SK-N-SH (cell line): ENCODE data around the gene ZFP64. TPM values are rescaled to one million over a fixed set of nuclear protein-coding genes. Genes with fewer than 3 reads are reported as not detected.

ENCODE experiments used
- CTCF ChIA-PET: fragments of 300-600, 350-600 bp; formaldehyde crosslinking; extraction: SDS; loops from one replicate; lab custom pipeline; 2021; lab: Yijun Ruan, JAX
- POLR2A ChIA-PET: fragments of 350-600 bp; sonication (Branson Sonifier 250); formaldehyde crosslinking; extraction: SDS; loops from one replicate; lab custom pipeline; 2020; ENCODE audit warnings: antibody characterized with exemption, inconsistent platforms; lab: Yijun Ruan, JAX
- DNase-seq: peaks from one replicate; pipeline ENCODE4 v3.0.0; 2012
- H2AFZ ChIP-seq: fragments of 200-600 bp; sonication (generic); 2 replicates; pipeline ENCODE4 v1.8.1; 2016; ENCODE audit warnings: antibody characterized with exemption, mild to moderate bottlenecking, low read depth
- H3F3A ChIP-seq: fragments of 200-600 bp; sonication (generic); replicated peaks from 2 replicates; pipeline ENCODE3; 2016; ENCODE audit warnings: antibody characterized with exemption, mild to moderate bottlenecking; ENCODE audit not compliant: insufficient read depth
- H3K27ac ChIP-seq, 2 experiments: fragments of 200-500 bp in 1 of 2; fragments of 200-600 bp in 1 of 2; sonication (Bioruptor generic) in 1 of 2; sonication (generic), shearing (Covaris generic) in 1 of 2; 2 replicates each; pipeline versions ENCODE4 v1.5.1 to v1.6.1; 2014 to 2016; ENCODE audit warnings: low read depth in 2 of 2, inconsistent platforms in 1 of 2, low read length in 1 of 2, mild to moderate bottlenecking in 1 of 2, mixed read lengths in 1 of 2
- H3K27me3 ChIP-seq: fragments of 200-600 bp; sonication (generic), shearing (Covaris generic); 2 replicates; pipeline ENCODE4 v1.6.1; 2016; ENCODE audit warnings: mixed run types; ENCODE audit not compliant: insufficient read depth
- H3K36me3 ChIP-seq, 2 experiments: fragments of 200-500 bp in 1 of 2; fragments of 200-600 bp in 1 of 2; sonication (Bioruptor generic) in 1 of 2; sonication (generic) in 1 of 2; replicated peaks in 1 of 2; 2 replicates each; pipeline versions ENCODE3 to v1.5.1; 2014 to 2016; ENCODE audit warnings: low read length in 1 of 2, mild to moderate bottlenecking in 1 of 2; ENCODE audit not compliant: insufficient read depth in 2 of 2, control insufficient read depth in 1 of 2
- H3K4me1 ChIP-seq, 2 experiments: fragments of 200-500 bp in 1 of 2; fragments of 200-600 bp in 1 of 2; sonication (Bioruptor generic) in 1 of 2; sonication (generic), shearing (Covaris generic) in 1 of 2; 2 replicates each; pipeline versions ENCODE4 v1.5.1 to v1.6.1; 2014 to 2016; ENCODE audit warnings: low read depth in 1 of 2, low read length in 1 of 2, mixed run types in 1 of 2; ENCODE audit not compliant: insufficient read depth in 2 of 2, control insufficient read depth in 1 of 2
- H3K4me2 ChIP-seq: fragments of 200-600 bp; sonication (generic), shearing (Covaris generic); 2 replicates; pipeline ENCODE4 v1.6.1; 2017; ENCODE audit warnings: mixed run types
- H3K4me3 ChIP-seq, 2 experiments: fragments of 200-500 bp in 1 of 2; fragments of 200-600 bp in 1 of 2; sonication (Bioruptor generic) in 1 of 2; sonication (generic), shearing (Covaris generic) in 1 of 2; 2 replicates each; pipeline versions ENCODE4 v1.5.1 to v1.8.1; 2014 to 2016; ENCODE audit warnings: low read depth in 2 of 2, inconsistent platforms in 1 of 2, low read length in 1 of 2, mild to moderate bottlenecking in 1 of 2, mixed read lengths in 1 of 2, moderate library complexity in 1 of 2
- H3K79me2 ChIP-seq: fragments of 200-600 bp; sonication (generic); 2 replicates; pipeline ENCODE4 v1.8.1; 2017; ENCODE audit warnings: mild to moderate bottlenecking; ENCODE audit not compliant: insufficient read depth
- H3K9ac ChIP-seq: fragments of 200-600 bp; sonication (generic); 2 replicates; pipeline ENCODE4 v1.6.1; 2017; ENCODE audit warnings: mixed run types
- H3K9me2 ChIP-seq: fragments of 200-600 bp; sonication (generic); 2 replicates; pipeline ENCODE4 v1.6.1; 2017; ENCODE audit warnings: mixed run types
- H3K9me3 ChIP-seq: fragments of 200-600 bp; sonication (generic); 2 replicates; pipeline ENCODE4 v1.6.1; 2017; ENCODE audit warnings: mixed run types, mild to moderate bottlenecking, moderate library complexity
- H4K20me1 ChIP-seq: fragments of 200-600 bp; sonication (generic); 2 replicates; pipeline ENCODE4 v1.6.1; 2017; ENCODE audit warnings: mild to moderate bottlenecking, mixed run types; ENCODE audit not compliant: insufficient read depth
- CHD2 ChIP-seq: fragments of 150-350 bp; IDR thresholded peaks from 2 replicates; pipeline ENCODE4 v1.6.1; 2018; ENCODE audit warnings: low read length; ENCODE audit not compliant: partially characterized antibody
- GABPA ChIP-seq: IDR thresholded peaks from 2 replicates; pipeline ENCODE4 v1.4.0; 2012; ENCODE audit warnings: low read depth, mild to moderate bottlenecking
- MEF2A ChIP-seq: IDR thresholded peaks from 2 replicates; pipeline ENCODE4 v1.4.0; 2012; ENCODE audit warnings: low read depth, borderline replicate concordance
- MXI1 ChIP-seq: IDR thresholded peaks from 2 replicates; pipeline ENCODE4 v1.6.1; 2012; ENCODE audit warnings: mild to moderate bottlenecking, low read depth, low read length, improper control_type of control experiment
- NRF1 ChIP-seq: IDR thresholded peaks from 2 replicates; pipeline ENCODE4 v1.6.1; 2012; ENCODE audit warnings: low read depth, mild to moderate bottlenecking, low read length
- POLR2AphosphoS5 ChIP-seq: IDR thresholded peaks from 2 replicates; pipeline ENCODE4 v1.6.1; 2012; ENCODE audit warnings: low read depth, low read length
- RXRA ChIP-seq: IDR thresholded peaks from 2 replicates; pipeline ENCODE4 v1.4.0; 2012; ENCODE audit warnings: low read depth, mild to moderate bottlenecking, borderline replicate concordance
- SIN3A ChIP-seq: IDR thresholded peaks from 2 replicates; pipeline ENCODE4 v1.6.1; 2012; ENCODE audit warnings: low read depth, mild to moderate bottlenecking, low read length, moderate library complexity, borderline replicate concordance
- WGBS: methylation state at CpG from one replicate; pipeline ENCODE4 v1.1.6; 2017; ENCODE audit warnings: low lambda C conversion rate; 5-methylcytosine and 5-hydroxymethylcytosine counted together
- polyA plus RNA-seq, 3 experiments: library from polyadenylated mRNA; depleted of rRNA; stranded (reverse); fragments of >200 nt; gene quantifications; 2 replicates each; pipeline ENCODE4 v1.2.3, GENCODE V29; 2012
- TF ChIP-seq, protein P1 (sequence below): IDR thresholded peaks from 2 replicates; pipeline ENCODE4; 2012
- TF ChIP-seq, protein P2 (sequence below): IDR thresholded peaks from 2 replicates; pipeline ENCODE4 v1.4.0; 2012; ENCODE audit warnings: low read depth

Gene ZFP64
- polyA plus RNA-seq, 1 of the 3 experiments (the other 2 are of a cell fraction): 12.8 TPM

DNA sequence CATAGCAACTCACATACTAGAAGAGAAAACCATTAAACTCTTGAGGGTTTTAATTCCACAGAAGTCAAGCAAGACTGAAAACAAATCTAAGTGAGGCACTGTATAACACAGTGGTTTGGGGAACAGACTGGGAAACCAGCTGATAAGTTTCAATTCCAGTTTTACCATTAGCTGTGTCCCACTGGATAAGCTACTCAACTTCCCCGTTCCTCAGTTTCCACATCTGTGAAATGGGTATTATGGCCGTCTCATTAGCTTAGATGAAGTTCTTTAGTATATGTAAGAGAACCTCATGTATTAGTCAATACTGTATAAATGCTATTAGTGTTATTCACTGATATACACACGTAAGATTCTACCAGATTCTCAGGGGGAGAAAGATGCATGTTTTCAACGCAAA, 89.0 kb downstream of the ZFP64 start (continued):
- TF ChIP-seq GABPA (no peak), MXI1 (no peak), NRF1 (no peak), CHD2 (no peak)
- TF ChIP-seq, protein P1, sequence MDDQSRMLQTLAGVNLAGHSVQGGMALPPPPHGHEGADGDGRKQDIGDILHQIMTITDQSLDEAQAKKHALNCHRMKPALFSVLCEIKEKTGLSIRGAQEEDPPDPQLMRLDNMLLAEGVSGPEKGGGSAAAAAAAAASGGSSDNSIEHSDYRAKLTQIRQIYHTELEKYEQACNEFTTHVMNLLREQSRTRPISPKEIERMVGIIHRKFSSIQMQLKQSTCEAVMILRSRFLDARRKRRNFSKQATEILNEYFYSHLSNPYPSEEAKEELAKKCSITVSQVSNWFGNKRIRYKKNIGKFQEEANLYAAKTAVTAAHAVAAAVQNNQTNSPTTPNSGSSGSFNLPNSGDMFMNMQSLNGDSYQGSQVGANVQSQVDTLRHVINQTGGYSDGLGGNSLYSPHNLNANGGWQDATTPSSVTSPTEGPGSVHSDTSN: no peak
- TF ChIP-seq, protein P2, sequence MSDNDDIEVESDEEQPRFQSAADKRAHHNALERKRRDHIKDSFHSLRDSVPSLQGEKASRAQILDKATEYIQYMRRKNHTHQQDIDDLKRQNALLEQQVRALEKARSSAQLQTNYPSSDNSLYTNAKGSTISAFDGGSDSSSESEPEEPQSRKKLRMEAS: no peak
- TF ChIP-seq, all 33 proteins: peak for 0

DNA sequence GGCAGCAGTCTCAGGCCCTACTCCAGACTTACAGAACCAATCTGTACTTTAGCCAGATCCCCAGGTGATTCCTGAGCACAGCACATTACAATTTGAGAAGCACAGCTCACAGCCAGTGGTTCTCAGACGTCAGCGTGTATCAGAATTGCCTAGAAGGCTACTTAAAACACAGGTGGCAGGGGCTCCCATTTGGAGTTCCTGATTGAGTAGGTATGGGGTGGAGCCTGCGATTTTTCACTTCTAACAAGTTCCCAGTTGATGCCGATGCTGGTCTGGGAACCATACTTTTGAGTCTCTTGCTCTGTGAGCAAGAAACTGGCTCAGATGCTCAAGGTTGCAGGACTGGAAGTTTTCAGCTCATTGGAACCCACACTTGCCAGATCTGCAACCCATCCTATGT, 89.5 kb downstream of the ZFP64 start:
- TF ChIP-seq, protein P2: no peak
- TF ChIP-seq SIN3A: no peak
- TF ChIP-seq NRF1: no peak
- TF ChIP-seq MXI1: no peak
- TF ChIP-seq MEF2A: no peak
- TF ChIP-seq POLR2AphosphoS5: no peak
- no peak for TF ChIP-seq RXRA
- no peak overlapping the region for H3K27ac ChIP-seq
- H3K4me2 ChIP-seq: no peak overlapping the region
- no peaks in the 10 kb centered on the region for H3K36me3 ChIP-seq
- H3K9me2 ChIP-seq: no peaks in the 10 kb centered on the region
- no peak for DNase-seq
- ChIA-PET CTCF (interaction anchor here (1.3 kb wide), 1 partner anchor 27 kb away, joined by 3 read pairs; no protein-coding TSS in a partner anchor), POLR2A (no interaction called here)
- H3K27me3 ChIP-seq: no peaks in the 10 kb centered on the region
- H3K9me3 ChIP-seq: no peaks in the 10 kb centered on the region
- H3K4me3 ChIP-seq: no peak overlapping the region
- no peaks in the 10 kb centered on the region for H3K4me1 ChIP-seq
- no peaks in the 10 kb centered on the region for H3F3A ChIP-seq
- no peaks in the 10 kb centered on the region for H3K79me2 ChIP-seq
- H4K20me1 ChIP-seq: no peaks in the 10 kb centered on the region
- no peak overlapping the region for H2AFZ ChIP-seq
- H3K9ac ChIP-seq: no peak overlapping the region
- WGBS: 90% methylated on average over 3 of the region's 4 CpGs
